RWPE1 (cell line): ENCODE results near the gene STK32C.
"Not testable (repeated sequence)": the region's sequence is repeated elsewhere in the genome, so short reads cannot be mapped to it uniquely, and the experiment has no call there.

Source experiments
- CTCF ChIA-PET: fragments of 350-600 bp; sonication (Branson Sonifier 250); formaldehyde crosslinking; extraction: SDS; loops from one replicate; lab custom pipeline; 2021; lab: Yijun Ruan, JAX
- POLR2A ChIA-PET: fragments of 400-600 bp; formaldehyde crosslinking; extraction: SDS; loops from one replicate; lab custom pipeline; 2020; ENCODE audit warnings: antibody characterized with exemption; ENCODE audit not compliant: low non-redundant PET; lab: Yijun Ruan, JAX
- DNase-seq: peaks from one replicate; pipeline ENCODE4 v3.0.0; 2012; ENCODE audit warnings: low spot score
- H3K27ac ChIP-seq: fragments of 450-650 bp; 2 replicates; pipeline ENCODE4 v1.5.1; 2017
- TF ChIP-seq, protein P1 (sequence below): fragments of 450-650 bp; conservative IDR thresholded peaks from 2 replicates; pipeline ENCODE4 v1.5.1; 2017; ENCODE audit warnings: low read depth, mild to moderate bottlenecking

The STK32C gene

DNA sequence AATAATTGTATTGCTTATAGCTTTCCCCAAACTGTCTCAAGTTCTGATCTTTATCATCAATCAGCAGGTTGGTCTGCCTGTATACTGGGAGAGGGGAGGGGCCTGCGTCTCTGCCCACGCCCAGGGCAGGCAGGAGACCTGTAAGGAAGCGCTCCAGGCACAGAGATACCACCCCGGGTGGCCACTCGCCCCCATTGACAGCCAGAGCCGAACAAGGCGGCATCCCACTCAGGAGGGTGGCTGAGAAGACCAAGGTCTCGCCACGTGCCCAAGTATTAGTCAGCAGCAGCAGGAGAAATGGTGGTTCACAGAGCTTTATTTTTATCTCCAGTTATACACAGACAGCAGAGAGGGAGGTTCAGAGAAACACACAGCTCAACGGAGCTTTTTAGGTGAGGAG, 7.2 kb downstream of the STK32C start:
- POLR2A ChIA-PET, result no interaction called here
- CTCF ChIA-PET, result no interaction called here
- no peak overlapping the region for H3K27ac ChIP-seq
- no peak for DNase-seq
- TF ChIP-seq, protein P1, sequence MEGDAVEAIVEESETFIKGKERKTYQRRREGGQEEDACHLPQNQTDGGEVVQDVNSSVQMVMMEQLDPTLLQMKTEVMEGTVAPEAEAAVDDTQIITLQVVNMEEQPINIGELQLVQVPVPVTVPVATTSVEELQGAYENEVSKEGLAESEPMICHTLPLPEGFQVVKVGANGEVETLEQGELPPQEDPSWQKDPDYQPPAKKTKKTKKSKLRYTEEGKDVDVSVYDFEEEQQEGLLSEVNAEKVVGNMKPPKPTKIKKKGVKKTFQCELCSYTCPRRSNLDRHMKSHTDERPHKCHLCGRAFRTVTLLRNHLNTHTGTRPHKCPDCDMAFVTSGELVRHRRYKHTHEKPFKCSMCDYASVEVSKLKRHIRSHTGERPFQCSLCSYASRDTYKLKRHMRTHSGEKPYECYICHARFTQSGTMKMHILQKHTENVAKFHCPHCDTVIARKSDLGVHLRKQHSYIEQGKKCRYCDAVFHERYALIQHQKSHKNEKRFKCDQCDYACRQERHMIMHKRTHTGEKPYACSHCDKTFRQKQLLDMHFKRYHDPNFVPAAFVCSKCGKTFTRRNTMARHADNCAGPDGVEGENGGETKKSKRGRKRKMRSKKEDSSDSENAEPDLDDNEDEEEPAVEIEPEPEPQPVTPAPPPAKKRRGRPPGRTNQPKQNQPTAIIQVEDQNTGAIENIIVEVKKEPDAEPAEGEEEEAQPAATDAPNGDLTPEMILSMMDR, result no peak

DNA sequence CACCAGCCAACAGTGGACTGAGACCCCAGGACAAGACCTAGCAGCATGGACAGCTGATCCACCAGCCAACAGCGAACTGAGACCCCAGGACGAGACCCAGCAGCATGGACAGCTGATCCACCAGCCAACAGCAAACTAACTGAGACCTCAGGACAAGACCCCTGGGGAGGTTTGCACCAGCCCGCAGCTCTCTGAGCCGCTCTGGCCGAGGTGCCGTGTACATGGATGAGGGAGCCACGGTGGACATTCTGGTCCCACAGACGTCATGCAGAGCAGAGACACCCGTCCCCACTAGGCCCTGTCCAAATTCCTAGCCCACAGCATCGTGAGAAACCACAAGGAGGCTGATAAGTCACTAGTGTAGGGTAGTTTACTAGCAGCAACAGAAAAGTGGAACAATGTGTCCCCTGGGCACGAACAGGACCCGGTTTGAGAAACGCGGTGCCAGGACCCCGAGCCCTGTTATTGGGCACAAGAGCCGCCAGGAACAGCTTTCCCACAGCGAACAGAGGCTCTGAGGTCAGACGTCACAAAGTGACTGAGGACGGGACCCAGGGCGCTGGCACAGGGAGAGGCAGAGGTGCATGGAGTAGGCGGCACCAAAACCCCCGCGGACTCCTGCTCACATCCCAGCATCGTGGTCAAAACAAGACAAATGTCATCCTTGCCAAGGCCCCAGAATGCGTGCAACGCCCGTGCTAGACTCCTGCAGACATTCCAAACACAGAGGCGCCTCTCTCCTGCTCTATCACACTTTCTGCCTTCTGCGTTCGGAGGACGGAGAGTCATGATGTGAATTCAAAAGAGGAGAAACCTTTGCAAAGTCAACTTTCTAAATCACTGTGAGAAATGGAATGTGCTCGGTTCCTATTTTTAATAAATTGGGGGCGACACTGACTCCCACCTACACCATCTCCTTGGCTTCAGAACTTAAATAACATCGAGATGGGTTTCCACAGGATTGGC, 8.1 kb downstream of the STK32C start:
- CTCF ChIA-PET, result interaction anchor here (1.4 kb wide), 1 partner anchor 77 kb away, joined by 4 read pairs; no protein-coding TSS in a partner anchor
- POLR2A ChIA-PET, result no interaction called here
- DNase-seq, result no peak
- TF ChIP-seq, protein P1, result no peak
- no peak overlapping the region for H3K27ac ChIP-seq

DNA sequence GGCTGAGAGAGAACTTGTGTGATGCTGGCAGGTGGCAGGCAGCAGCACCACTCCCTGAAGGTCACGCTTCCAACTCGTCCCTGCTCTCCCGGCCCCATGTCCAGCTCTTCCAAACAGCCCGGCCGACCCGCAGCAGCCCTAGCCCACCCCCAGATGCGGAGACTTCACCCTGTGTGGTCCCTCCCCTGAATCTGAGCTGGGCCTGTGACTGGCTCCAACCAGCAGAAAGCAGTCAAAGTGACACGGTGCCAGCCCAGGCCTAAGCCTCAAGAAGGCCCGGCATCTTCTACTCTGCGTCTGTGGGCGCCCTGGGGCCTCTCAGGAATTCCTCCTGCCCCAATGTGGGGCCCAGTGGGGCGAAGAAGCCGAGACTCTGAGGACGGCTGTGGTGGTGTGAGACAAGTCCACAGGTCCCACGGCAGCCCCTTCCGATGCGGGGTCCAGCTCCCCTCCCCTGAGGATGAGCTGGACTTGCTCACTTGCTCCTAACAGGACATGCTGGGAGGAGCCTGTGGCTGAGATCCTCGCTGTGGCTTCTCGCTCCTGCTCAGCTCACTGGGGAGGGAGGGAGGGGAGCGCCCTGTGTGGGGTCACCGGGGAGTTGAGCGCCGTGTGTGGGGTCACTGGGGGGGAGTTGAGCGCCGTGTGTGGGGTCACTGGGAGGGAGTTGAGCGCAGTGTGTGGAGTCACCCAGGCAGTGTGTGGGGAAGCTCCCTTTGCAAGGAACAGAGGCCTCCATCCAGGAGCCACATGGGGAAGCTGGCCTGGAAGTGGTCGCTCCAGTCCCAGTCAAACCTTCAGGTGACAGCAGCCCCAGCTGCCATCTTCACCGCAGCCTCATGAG, 9.5 kb downstream of the STK32C start:
- TF ChIP-seq, protein P1, result no peak
- DNase-seq, result no peak
- CTCF ChIA-PET, result interaction anchor here (0.7 to 1.4 kb wide), 2 partner anchors 76 to 748 kb away, joined by 3 to 4 read pairs; no protein-coding TSS in a partner anchor
- H3K27ac ChIP-seq, result no peak overlapping the region
- POLR2A ChIA-PET, result no interaction called here

DNA sequence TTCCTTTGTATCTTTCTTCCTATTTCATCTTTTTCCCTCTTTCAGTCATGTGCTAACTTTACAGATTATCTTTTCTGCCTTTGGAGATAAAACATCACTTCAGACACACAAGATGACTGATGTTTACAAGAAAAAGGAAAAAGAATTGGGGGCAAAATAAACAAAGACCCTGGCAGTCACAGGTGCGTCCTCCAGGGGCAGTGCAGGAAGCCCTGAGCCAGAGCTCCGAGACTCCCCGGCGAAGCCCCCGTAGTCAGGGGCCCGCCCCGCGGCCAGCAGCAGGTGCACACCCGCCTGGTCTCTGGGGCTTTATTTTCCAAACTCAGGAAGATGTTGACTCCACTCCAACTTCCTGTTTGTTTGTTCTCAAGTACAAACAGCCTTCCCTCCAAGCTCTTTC, 10.2 kb downstream of the STK32C start:
- ChIA-PET POLR2A (no interaction called here), CTCF (interaction anchor here (0.7 kb wide), 1 partner anchor 749 kb away, joined by 3 read pairs; no protein-coding TSS in a partner anchor)
- no peak overlapping the region for H3K27ac ChIP-seq
- DNase-seq, result no peak
- TF ChIP-seq, protein P1, result no peak

DNA sequence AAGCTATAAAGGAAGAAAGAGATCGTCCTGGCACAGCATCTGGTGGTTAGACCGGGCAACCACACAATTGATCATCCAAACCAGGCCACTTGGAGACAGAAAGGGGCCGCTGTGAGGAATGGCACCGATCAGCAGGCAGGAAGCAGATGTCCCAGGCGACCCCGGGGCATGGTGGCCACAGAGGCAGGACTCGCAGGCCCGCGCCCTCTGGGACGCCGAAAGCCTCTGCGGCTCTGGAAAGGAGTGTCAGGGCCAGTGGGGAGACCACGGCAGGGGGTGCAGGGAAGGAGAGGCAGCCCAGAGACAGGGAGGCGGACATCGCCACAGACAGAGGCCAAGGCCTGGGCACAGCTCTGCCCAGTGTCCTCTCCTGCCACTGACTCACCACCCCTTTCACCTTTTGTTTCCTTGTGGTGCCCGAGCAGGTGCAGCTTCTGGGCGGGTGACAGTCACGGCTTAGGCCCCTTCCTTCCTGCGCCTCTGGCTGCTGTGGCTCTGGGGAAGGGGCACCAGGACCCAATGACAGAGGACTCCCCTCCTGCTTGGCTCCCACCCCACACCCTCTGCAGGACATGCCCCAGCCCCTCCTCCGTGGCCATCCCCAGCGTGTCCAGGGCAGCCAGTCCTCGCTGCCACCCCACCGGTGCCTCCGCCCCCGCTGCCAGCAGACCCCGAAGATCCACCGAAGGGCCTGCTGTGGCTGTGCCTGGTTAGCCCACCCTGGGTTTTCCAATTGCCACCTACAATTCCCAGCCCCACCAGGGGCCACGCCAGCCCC, 10.9 kb downstream of the STK32C start:
- CTCF ChIA-PET, result no interaction called here
- POLR2A ChIA-PET, result no interaction called here
- DNase-seq, result no peak
- no peak overlapping the region for H3K27ac ChIP-seq
- TF ChIP-seq, protein P1, result no peak

DNA sequence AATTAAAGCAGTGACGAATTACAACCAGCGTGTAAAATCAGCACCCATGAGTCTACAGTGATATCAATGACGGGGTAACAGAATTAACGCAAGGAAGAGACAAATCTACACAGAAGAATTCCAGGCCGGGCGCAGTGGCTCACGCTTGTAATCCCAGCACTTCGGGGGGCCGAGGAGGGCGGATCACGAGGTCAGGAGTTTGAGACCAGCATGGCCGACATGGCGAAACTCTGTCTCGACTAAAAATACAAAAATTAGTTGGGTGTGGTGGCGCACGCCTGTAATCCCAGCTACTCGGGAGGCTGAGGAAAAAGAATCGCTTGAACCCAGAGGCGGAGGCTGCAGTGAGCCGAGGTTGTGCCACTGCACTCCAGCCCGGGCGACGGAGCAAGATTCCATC, 12.3 kb downstream of the STK32C start:
- CTCF ChIA-PET, H3K27ac ChIP-seq, POLR2A ChIA-PET, DNase-seq: not testable (repeated sequence)
